Neural progenitor cell (in vitro differentiated cells): Measurements from ENCODE around the gene TBC1D14.
"Not testable (repeated sequence)": the region's sequence is repeated elsewhere in the genome, so short reads cannot be mapped to it uniquely, and the experiment has no call there.

Experiments
- CTCF ChIP-seq: fragments of 200-600 bp; sonication (generic); IDR thresholded peaks from 2 replicates; pipeline ENCODE4 v1.5.1; 2017; ENCODE audit warnings: antibody characterized with exemption, mild to moderate bottlenecking
- EZH2 ChIP-seq: fragments of 200-600 bp; sonication (generic); IDR thresholded peaks from 2 replicates; pipeline ENCODE4 v1.6.1; 2017; ENCODE audit warnings: antibody characterized with exemption, mild to moderate bottlenecking, moderate library complexity

GRCh38 chr4:6977846-6978245 is 68.2 kb downstream of the TBC1D14 start:
- TF ChIP-seq EZH2, CTCF: not testable (repeated sequence)
